Stimulated activated CD8-positive, alpha-beta memory T cell treated with anti-CD3 and anti-CD28 coated beads, Interleukin-12 subunit alpha, Interleukin-12 subunit beta, amount 100 ng/mL, for 4 hours (primary cell): ENCODE data around the gene RAMP2.
A peak's percentile ranks its signal among the peaks of the same experiment; 100 is the strongest.
"Not testable (repeated sequence)": the region's sequence is repeated elsewhere in the genome, so short reads cannot be mapped to it uniquely, and the experiment has no call there.

Source experiments
- DNase-seq: peaks from one replicate; pipeline ENCODE4 v3.0.0-alpha.2; 2020; ENCODE audit warnings: low read depth

The RAMP2 gene

GRCh38 chr17:42760652-42761581 lies at the start of gene RAMP2:
RAMP2 (plus strand) TSS chr17:42761227; CDS start chr17:42761262, 35 bp downstream.
- no peak for DNase-seq

GRCh38 chr17:42720996-42721583 lies 39.9 kb upstream of the RAMP2 start:
- no peak for DNase-seq

GRCh38 chr17:42723636-42724035 lies 37.4 kb upstream of the RAMP2 start:
- DNase-seq = no peak

- DNase-seq = no peak
Measured at GRCh38 chr17:42725143-42725542, 35.9 kb upstream of the RAMP2 start.

GRCh38 chr17:42740699-42741098 lies 20.3 kb upstream of the RAMP2 start:
- DNase-seq = no peak

GRCh38 chr17:42742916-42743315 lies 18.1 kb upstream of the RAMP2 start:
- not testable (repeated sequence) for DNase-seq

GRCh38 chr17:42743595-42744282 lies 17.3 kb upstream of the RAMP2 start:
- DNase-seq = no peak

- DNase-seq = peak; percentile 64
Measured at GRCh38 chr17:42744283-42744805, 16.7 kb upstream of the RAMP2 start.

GRCh38 chr17:42744806-42745617 lies 16.0 kb upstream of the RAMP2 start, which contains the start of gene EZH1:
EZH1 (minus strand) TSS chr17:42745040; CDS start chr17:42728941, 16,099 bp downstream.
- DNase-seq = peak; percentile 93

- no peak for DNase-seq
Measured at GRCh38 chr17:42748202-42748907, 12.7 kb upstream of the RAMP2 start.

- DNase-seq = no peak
Measured at GRCh38 chr17:42748908-42749798, 11.9 kb upstream of the RAMP2 start.

- no peak for DNase-seq
Measured at GRCh38 chr17:42750739-42751344, 10.2 kb upstream of the RAMP2 start.

GRCh38 chr17:42751628-42752027 lies 9.4 kb upstream of the RAMP2 start:
- no peak for DNase-seq

- DNase-seq = no peak
Measured at GRCh38 chr17:42754782-42755181, 6.2 kb upstream of the RAMP2 start.

- DNase-seq = no peak
Measured at GRCh38 chr17:42759982-42760651, 910 bp upstream of the RAMP2 start.

GRCh38 chr17:42761638-42762037 lies 611 bp downstream of the RAMP2 start:
- no peak for DNase-seq

GRCh38 chr17:42766124-42766523 lies 5.1 kb downstream of the RAMP2 start:
- no peak for DNase-seq

- no peak for DNase-seq
Measured at GRCh38 chr17:42767512-42767911, 6.5 kb downstream of the RAMP2 start.

- not testable (repeated sequence) for DNase-seq
Measured at GRCh38 chr17:42768006-42768405, 7.0 kb downstream of the RAMP2 start.
